Inflammatory macrophage treated with lipopolysaccharide for 1 hour (primary cell): ENCODE measurements around the gene SEC22A.
A peak's percentile ranks its signal among the peaks of the same experiment; 100 is the strongest.

Experiments
- DNase-seq, 2 donors: peaks; one replicate each; pipeline ENCODE4 v3.0.0-alpha.2; 2020 to 2022

The SEC22A gene

GRCh38 chr3:123201557-123202427, at the start of gene SEC22A:
SEC22A (plus strand) TSS chr3:123201943; CDS start chr3:123209218, 7,275 bp downstream.
- DNase-seq, result peak; percentile 85 to 91

- peak; percentile 54 to 71 for DNase-seq
Observed at GRCh38 chr3:123152687-123153086, 49.1 kb upstream of the SEC22A start.

GRCh38 chr3:123153125-123154019, 48.4 kb upstream of the SEC22A start:
- peak in 1 of 2 donors; percentile 7 for DNase-seq

- peak; percentile 66 for DNase-seq
Observed at GRCh38 chr3:123154020-123154985, 47.4 kb upstream of the SEC22A start.

- no peak for DNase-seq
Observed at GRCh38 chr3:123155471-123156011, 46.2 kb upstream of the SEC22A start.

GRCh38 chr3:123156276-123156995, 45.3 kb upstream of the SEC22A start:
- no peak for DNase-seq

GRCh38 chr3:123157209-123157597, 44.5 kb upstream of the SEC22A start:
- no peak for DNase-seq

- DNase-seq, result no peak
Observed at GRCh38 chr3:123157598-123158287, 44.0 kb upstream of the SEC22A start.

- DNase-seq, result no peak
Observed at GRCh38 chr3:123158330-123158729, 43.4 kb upstream of the SEC22A start.

GRCh38 chr3:123158899-123159390, 42.8 kb upstream of the SEC22A start:
- DNase-seq, result no peak

GRCh38 chr3:123159926-123160635, 41.7 kb upstream of the SEC22A start:
- no peak for DNase-seq

- DNase-seq, result no peak
Observed at GRCh38 chr3:123161167-123161566, 40.6 kb upstream of the SEC22A start.

- DNase-seq, result no peak
Observed at GRCh38 chr3:123163141-123163540, 38.6 kb upstream of the SEC22A start.

- no peak for DNase-seq
Observed at GRCh38 chr3:123165163-123165562, 36.6 kb upstream of the SEC22A start.

- DNase-seq, result no peak
Observed at GRCh38 chr3:123167686-123168085, 34.1 kb upstream of the SEC22A start.

- DNase-seq, result no peak
Observed at GRCh38 chr3:123168122-123168521, 33.6 kb upstream of the SEC22A start.

GRCh38 chr3:123168605-123169004, 33.1 kb upstream of the SEC22A start:
- DNase-seq, result no peak

GRCh38 chr3:123169492-123169929, 32.2 kb upstream of the SEC22A start:
- DNase-seq, result no peak

GRCh38 chr3:123169930-123170329, 31.8 kb upstream of the SEC22A start:
- DNase-seq, result no peak

GRCh38 chr3:123180791-123181190, 21.0 kb upstream of the SEC22A start:
- DNase-seq, result no peak
